IMR-90 (cell line): Measurements from ENCODE around the gene CASTOR1. TPM values are rescaled to one million over a fixed set of nuclear protein-coding genes. Genes with fewer than 3 reads are reported as not detected.

Experiments
- ATAC-seq: fragments of 200-7000 bp; cut with Tn5 transposase; 2 replicates; pipeline ENCODE4 v1.9.1; 2020; ENCODE audit warnings: low read depth, mild to moderate bottlenecking, moderate library complexity
- BruUV-seq: library from RNA; stranded (reverse); fragments of 400-500 nt; replicated peaks from 2 replicates; lab custom pipeline; 2021; lab: Mats Ljungman, UMichigan
- CTCF ChIA-PET: fragments of 300-600 bp; formaldehyde crosslinking; extraction: SDS; loops from one replicate; lab custom pipeline; 2021; ENCODE audit warnings: antibody characterized with exemption; lab: Yijun Ruan, JAX
- POLR2A ChIA-PET: fragments of 300-600 bp; sonication (Branson Sonifier 250); formaldehyde crosslinking; loops from one replicate; lab custom pipeline; 2022; ENCODE audit warnings: antibody characterized with exemption; ENCODE audit not compliant: unreplicated experiment; lab: Charles Lee
- DNase-seq: peaks from one replicate; pipeline ENCODE4 v3.0.0; 2013
- H2AFZ ChIP-seq: replicated peaks from 2 replicates; pipeline ENCODE3; 2013; ENCODE audit warnings: low read length, mild to moderate bottlenecking; ENCODE audit not compliant: poor library complexity
- H2AK5ac ChIP-seq: 2 replicates; pipeline ENCODE4 v1.6.1; 2013; ENCODE audit warnings: low read depth, low read length, inconsistent platforms
- H2AK9ac ChIP-seq: replicated peaks from 2 replicates; pipeline ENCODE3; 2013; ENCODE audit warnings: mild to moderate bottlenecking, low read depth, low read length, moderate library complexity; ENCODE audit not compliant: poor library complexity
- H2BK120ac ChIP-seq: 2 replicates; pipeline ENCODE4 v1.6.1; 2013; ENCODE audit warnings: low read depth, low read length, inconsistent platforms
- H2BK15ac ChIP-seq: 3 replicates; pipeline ENCODE4 v1.6.1; 2013; ENCODE audit warnings: low read depth, low read length, inconsistent platforms
- H2BK20ac ChIP-seq: 2 replicates; pipeline ENCODE4 v1.6.1; 2013; ENCODE audit warnings: low read depth, mild to moderate bottlenecking, inconsistent platforms, low read length, moderate library complexity
- H2BK5ac ChIP-seq: 2 replicates; pipeline ENCODE4 v1.6.1; 2013; ENCODE audit warnings: mild to moderate bottlenecking, low read depth, low read length, inconsistent platforms; ENCODE audit not compliant: poor library complexity, severe bottlenecking
- H3K14ac ChIP-seq: replicated peaks from 2 replicates; pipeline ENCODE4 v1.6.1; 2013; ENCODE audit warnings: low read depth, low read length, inconsistent platforms
- H3K18ac ChIP-seq: 2 replicates; pipeline ENCODE4 v1.6.1; 2013; ENCODE audit warnings: low read depth, low read length, control low read depth
- H3K23ac ChIP-seq: 2 replicates; pipeline ENCODE4 v1.6.1; 2013; ENCODE audit warnings: low read depth, low read length, inconsistent platforms
- H3K27ac ChIP-seq: 2 replicates; pipeline ENCODE4 v1.5.1; 2013; ENCODE audit warnings: mild to moderate bottlenecking, control low read depth, low read length; ENCODE audit not compliant: insufficient read depth
- H3K27me3 ChIP-seq: 2 replicates; pipeline ENCODE4 v1.6.1; 2013; ENCODE audit warnings: low read length; ENCODE audit not compliant: control insufficient read depth, insufficient read depth
- H3K36me3 ChIP-seq: 2 replicates; pipeline ENCODE4 v1.6.1; 2013; ENCODE audit warnings: low read length, mixed read lengths; ENCODE audit not compliant: control insufficient read depth, insufficient read depth
- H3K4ac ChIP-seq: 2 replicates; pipeline ENCODE4 v1.6.1; 2013; ENCODE audit warnings: low read depth, low read length, inconsistent platforms
- H3K4me1 ChIP-seq: 2 replicates; pipeline ENCODE4 v1.6.1; 2013; ENCODE audit warnings: low read length, mixed read lengths; ENCODE audit not compliant: control insufficient read depth, insufficient read depth
- H3K4me2 ChIP-seq: 2 replicates; pipeline ENCODE4 v1.6.1; 2013; ENCODE audit warnings: low read depth, mild to moderate bottlenecking, control low read depth, low read length, moderate library complexity
- H3K4me3 ChIP-seq: 2 replicates; pipeline ENCODE4 v1.5.1; 2013; ENCODE audit warnings: low read depth, mild to moderate bottlenecking, control low read depth, low read length, moderate library complexity; ENCODE audit not compliant: insufficient read depth
- H3K56ac ChIP-seq: 2 replicates; pipeline ENCODE4 v1.6.1; 2013; ENCODE audit warnings: low read length, inconsistent platforms; ENCODE audit not compliant: insufficient read depth; ENCODE audit errors: extremely low read depth
- H3K79me1 ChIP-seq, 2 experiments: 2 replicates each; pipeline ENCODE4 v1.6.1; 2013; ENCODE audit warnings: low read length in 2 of 2, inconsistent platforms in 1 of 2, low read depth in 1 of 2
- H3K9ac ChIP-seq: 2 replicates; pipeline ENCODE4 v1.6.1; 2013; ENCODE audit warnings: low read depth, low read length, control low read depth
- H3K9me1 ChIP-seq: 2 replicates; pipeline ENCODE4 v1.6.1; 2013; ENCODE audit warnings: low read length, inconsistent platforms; ENCODE audit not compliant: insufficient read depth
- H3K9me3 ChIP-seq: 2 replicates; pipeline ENCODE4 v1.6.1; 2013; ENCODE audit warnings: low read length; ENCODE audit not compliant: control insufficient read depth, insufficient read depth
- H4K20me1 ChIP-seq: 2 replicates; pipeline ENCODE4 v1.6.1; 2013; ENCODE audit warnings: low read length, inconsistent platforms; ENCODE audit not compliant: insufficient read depth
- H4K5ac ChIP-seq: 2 replicates; pipeline ENCODE4 v1.6.1; 2013; ENCODE audit warnings: mild to moderate bottlenecking, low read depth, low read length, control low read depth
- H4K8ac ChIP-seq, 2 experiments: 2 replicates each; pipeline ENCODE4 v1.6.1; 2013; ENCODE audit warnings: low read depth in 2 of 2, low read length in 2 of 2, control low read depth in 1 of 2, inconsistent platforms in 1 of 2
- H4K91ac ChIP-seq: 2 replicates; pipeline ENCODE4 v1.6.1; 2013; ENCODE audit warnings: low read depth, low read length, inconsistent platforms; ENCODE audit not compliant: insufficient read depth
- CEBPB ChIP-seq: IDR thresholded peaks from 2 replicates; pipeline ENCODE4 v1.6.1; 2012; ENCODE audit warnings: low read depth, low read length, improper control_type of control experiment
- CHD1 ChIP-seq: IDR thresholded peaks from 2 replicates; pipeline ENCODE4 v1.6.1; 2012; ENCODE audit warnings: low read depth, low read length, improper control_type of control experiment
- MAZ ChIP-seq: IDR thresholded peaks from 2 replicates; pipeline ENCODE4 v1.6.1; 2012; ENCODE audit warnings: low read depth, mild to moderate bottlenecking, low read length, improper control_type of control experiment, moderate library complexity, borderline replicate concordance
- WGBS, 2 experiments: methylation state at CpG; one replicate each; pipeline versions ENCODE4 v1.1.5 to v1.1.7; 2013; ENCODE audit warnings: missing lambda C conversion rate in 2 of 2; ENCODE audit not compliant: insufficient read length in 1 of 2; ENCODE audit errors: extremely low coverage in 2 of 2; 5-methylcytosine and 5-hydroxymethylcytosine counted together
- dilution Hi-C: fragments of 300-500 bp; cut with HindIII; formaldehyde crosslinking; loops from one replicate; pipeline ENCODE4 v1.14.3; 2018; ENCODE audit warnings: low sequenced_read_pairs; ENCODE audit not compliant: unreplicated experiment
- in situ Hi-C: fragments of 300-500 bp; cut with MboI; formaldehyde crosslinking; loops from 3 replicates; pipeline ENCODE4 v1.14.3; 2019; ENCODE audit warnings: low sequenced_read_pairs, inconsistent platforms, mixed read lengths
- intact Hi-C: fragments of 100-400 bp; cut with micrococcal nuclease; formaldehyde crosslinking; loops from 2 replicates; pipeline ENCODE4 v1.10.0; 2022
- polyA plus RNA-seq, 3 experiments: library from polyadenylated mRNA; depleted of rRNA; stranded (reverse); fragments of >200 nt; gene quantifications; 2 replicates each; pipeline ENCODE4 v1.2.3, GENCODE V29; 2012; ENCODE audit warnings: low replicate concordance in 1 of 3
- total RNA-seq: library from RNA; depleted of rRNA; stranded (reverse); fragments of >200 nt; gene quantifications from 2 replicates; pipeline ENCODE4 v1.2.3, GENCODE V29; 2012

Gene CASTOR1
- total and polyA plus RNA-seq, 2 of the 4 experiments (the other 2 are of a cell fraction), result 10.6 to 23.5 TPM

- no peaks in the 10 kb centered on the region for H3K27me3 ChIP-seq
- H4K91ac ChIP-seq, result peak overlapping the region; percentile 79; the same call in 1 of the 2 replicates
- H3K4ac ChIP-seq, result peak overlapping the region; percentile 100
- peak overlapping the region; percentile 20; the same call in 1 of the 2 replicates for H2BK20ac ChIP-seq
- H2AK5ac ChIP-seq, result peak overlapping the region; percentile 94
- no peaks in the 10 kb centered on the region for H4K20me1 ChIP-seq
- H2AK9ac ChIP-seq, result peak overlapping the region; percentile 75
- peaks cover 47% of the 10 kb centered on the region for H3K36me3 ChIP-seq
- DNase-seq, result no peak
- TF ChIP-seq CHD1, result 0 out of 2 replicates have a peak, but pooled peaks have one; percentile 30
- TF ChIP-seq MAZ, result no peak
- no peak for TF ChIP-seq CEBPB
- POLR2A ChIA-PET, result interaction anchor here (0.6 to 0.7 kb wide), 2 partner anchors 39 to 146 kb away, joined by 3 read pairs; no protein-coding TSS in a partner anchor
- no TSS peak for BruUV-seq
- CTCF ChIA-PET, result no interaction called here
- WGBS, 2 experiments, result 97% methylated on average over 12 of the region's 22 CpGs; no CpG with 5 or more reads in 1 of the 2 experiments
- intact Hi-C loops, result no loop called here
- H2BK15ac ChIP-seq, result peak overlapping the region; percentile 1; the same call in 1 of the 3 replicates
- peak overlapping the region; percentile 20; the same call in 1 of the 2 replicates for H2BK120ac ChIP-seq
- H3K9me3 ChIP-seq, result no peaks in the 10 kb centered on the region
- H4K8ac ChIP-seq, result peak overlapping the region; percentile 94 to 96
- no peak overlapping the region for H2AFZ ChIP-seq
- H3K4me3 ChIP-seq, result no peak overlapping the region
- H3K79me1 ChIP-seq, result peaks cover 37 to 60% of the 10 kb centered on the region in 2 experiments
- peak overlapping the region; percentile 100 for H3K27ac ChIP-seq
- H3K9me1 ChIP-seq, result peaks cover 28% of the 10 kb centered on the region
- H2BK5ac ChIP-seq, result peak overlapping the region; percentile 94
- peak overlapping the region; percentile 48 for H4K5ac ChIP-seq
- H3K23ac ChIP-seq, result no peak overlapping the region
- dilution Hi-C loops, result no loop called here
- H3K14ac ChIP-seq, result peak overlapping the region; percentile 98
- in situ Hi-C loops, result no loop called here
- H3K4me2 ChIP-seq, result peak overlapping the region; percentile 94; the same call in 1 of the 2 replicates
- peak overlapping the region; percentile 30 for H3K9ac ChIP-seq
- H3K56ac ChIP-seq, result no peak overlapping the region
- H3K18ac ChIP-seq, result peak overlapping the region; percentile 100; the same call in 1 of the 2 replicates
- peaks cover 68% of the 10 kb centered on the region for H3K4me1 ChIP-seq
- ATAC-seq, result no peak
These were observed 45.6 kb downstream of the CASTOR1 start for GRCh38 chr22:30243661-30244060.
